GM23338 (cell line): ENCODE measurements around the gene ELOB.

ENCODE experiments used
- CTCF ChIP-seq, 2 experiments: fragments of 200-600 bp in 1 of 2; sonication (generic) in 1 of 2; conservative IDR thresholded peaks; 2 replicates each; pipeline versions ENCODE4 v1.5.1 to v1.6.1; 2016 to 2017; ENCODE audit warnings: antibody characterized with exemption in 2 of 2, low read depth in 2 of 2, mild to moderate bottlenecking in 2 of 2, moderate library complexity in 1 of 2
- ETS1 ChIP-seq: IDR thresholded peaks from 2 replicates; pipeline ENCODE4 v1.6.1; 2016; ENCODE audit warnings: antibody characterized with exemption
- EZH2 ChIP-seq: fragments of 200-600 bp; sonication (generic); IDR thresholded peaks from one replicate; pipeline ENCODE4 v1.8.0; 2017; ENCODE audit warnings: antibody characterized with exemption, mild to moderate bottlenecking, low read depth; ENCODE audit not compliant: unreplicated experiment
- POLR2AphosphoS5 ChIP-seq: IDR thresholded peaks from 2 replicates; pipeline ENCODE4 v1.6.1; 2016; ENCODE audit warnings: antibody characterized with exemption, low read depth
- ZNF462 ChIP-seq: fragments of 250-450 bp; sonication (Bioruptor Pico); IDR thresholded peaks from 2 replicates; pipeline ENCODE4 v1.5.0; 2020; ENCODE audit warnings: mild to moderate bottlenecking, moderate library complexity

- no peak for TF ChIP-seq EZH2
- no peak for TF ChIP-seq CTCF (conservative IDR thresholded peaks at IDR 0.05; ENCODE audit: low read depth in 2 of 2)
- no peak for TF ChIP-seq ETS1
- TF ChIP-seq ZNF462 (CRISPR knock-in tag): no peak
- no peak for TF ChIP-seq POLR2AphosphoS5
These were observed 24.0 kb downstream of the ELOB start for GRCh38 chr16:2752850-2753732.
